Hepatocyte (in vitro differentiated cells): ENCODE data around the gene MINDY4. TPM values are rescaled to one million over a fixed set of nuclear protein-coding genes. Genes with fewer than 3 reads are reported as not detected.

Experiments
- DNase-seq: peaks from one replicate; pipeline ENCODE4 v3.0.0-alpha.2; 2016; ENCODE audit warnings: low spot score
- H2AFZ ChIP-seq: fragments of 200-600 bp; sonication (generic); 2 replicates; pipeline ENCODE4 v1.6.0; 2016; ENCODE audit warnings: antibody characterized with exemption, mild to moderate bottlenecking
- H3K27ac ChIP-seq: fragments of 200-600 bp; sonication (generic); 2 replicates; pipeline ENCODE4 v1.5.1; 2016; ENCODE audit warnings: mild to moderate bottlenecking
- H3K27me3 ChIP-seq: fragments of 200-600 bp; sonication (generic); 2 replicates; pipeline ENCODE4 v1.6.1; 2016
- H3K36me3 ChIP-seq: fragments of 200-600 bp; sonication (generic); replicated peaks from 2 replicates; pipeline ENCODE4 v1.5.1; 2016; ENCODE audit warnings: low read depth; ENCODE audit not compliant: insufficient read depth
- H3K4me1 ChIP-seq: fragments of 200-600 bp; sonication (generic); 2 replicates; pipeline ENCODE4 v1.5.1; 2016; ENCODE audit warnings: mild to moderate bottlenecking, moderate library complexity; ENCODE audit not compliant: insufficient read depth
- H3K4me2 ChIP-seq: fragments of 200-600 bp; sonication (generic); 2 replicates; pipeline ENCODE4 v1.6.0; 2016
- H3K4me3 ChIP-seq: fragments of 200-600 bp; sonication (generic); 2 replicates; pipeline ENCODE4 v1.5.1; 2016; ENCODE audit warnings: mild to moderate bottlenecking
- H3K79me2 ChIP-seq: fragments of 200-600 bp; sonication (generic); 2 replicates; pipeline ENCODE4 v1.6.0; 2017; ENCODE audit warnings: mild to moderate bottlenecking
- H3K9me2 ChIP-seq: fragments of 200-600 bp; sonication (generic); replicated peaks from 2 replicates; pipeline ENCODE4 v1.6.0; 2017; ENCODE audit warnings: mild to moderate bottlenecking; ENCODE audit not compliant: insufficient read depth
- H3K9me3 ChIP-seq: fragments of 200-600 bp; sonication (generic); 2 replicates; pipeline ENCODE4 v1.5.1; 2016; ENCODE audit warnings: low read depth, mild to moderate bottlenecking
- H4K20me1 ChIP-seq: fragments of 200-600 bp; sonication (generic); 2 replicates; pipeline ENCODE4 v1.6.0; 2016; ENCODE audit warnings: mild to moderate bottlenecking; ENCODE audit not compliant: insufficient read depth, poor library complexity, severe bottlenecking
- CTCF ChIP-seq: fragments of 200-600 bp; sonication (generic); IDR thresholded peaks from 2 replicates; pipeline ENCODE4 v1.5.1; 2016; ENCODE audit warnings: antibody characterized with exemption, mild to moderate bottlenecking; ENCODE audit not compliant: poor library complexity
- EZH2 ChIP-seq: fragments of 200-600 bp; sonication (generic); IDR thresholded peaks from 2 replicates; pipeline ENCODE4 v1.6.1; 2016; ENCODE audit warnings: antibody characterized with exemption, mild to moderate bottlenecking, borderline replicate concordance
- EZH2phosphoT487 ChIP-seq: fragments of 200-600 bp; sonication (generic); IDR thresholded peaks from one replicate; pipeline ENCODE4 v1.6.1; 2018; ENCODE audit warnings: antibody characterized with exemption, mild to moderate bottlenecking, low read depth, moderate library complexity; ENCODE audit not compliant: unreplicated experiment, severe bottlenecking
- WGBS: methylation state at CpG from one replicate; pipeline ENCODE4 v1.1.6; 2016; ENCODE audit warnings: low lambda C conversion rate; ENCODE audit errors: missing lambda C conversion rate; 5-methylcytosine and 5-hydroxymethylcytosine counted together
- polyA plus RNA-seq: library from polyadenylated mRNA; unstranded; fragments of >200 nt; fragmentation: Nextera tagmentation; extraction: Ambion mirVana; gene quantifications from 2 replicates; pipeline ENCODE4 v1.2.1, GENCODE V29; 2016
- total RNA-seq: library from RNA; depleted of rRNA; stranded (reverse); fragments of >200 nt; gene quantifications from 2 replicates; pipeline ENCODE4 v1.2.3, GENCODE V29; 2014

Gene MINDY4
- total and polyA plus RNA-seq, 2 experiments from 2014 or later: 4.4 to 6.3 TPM

DNA sequence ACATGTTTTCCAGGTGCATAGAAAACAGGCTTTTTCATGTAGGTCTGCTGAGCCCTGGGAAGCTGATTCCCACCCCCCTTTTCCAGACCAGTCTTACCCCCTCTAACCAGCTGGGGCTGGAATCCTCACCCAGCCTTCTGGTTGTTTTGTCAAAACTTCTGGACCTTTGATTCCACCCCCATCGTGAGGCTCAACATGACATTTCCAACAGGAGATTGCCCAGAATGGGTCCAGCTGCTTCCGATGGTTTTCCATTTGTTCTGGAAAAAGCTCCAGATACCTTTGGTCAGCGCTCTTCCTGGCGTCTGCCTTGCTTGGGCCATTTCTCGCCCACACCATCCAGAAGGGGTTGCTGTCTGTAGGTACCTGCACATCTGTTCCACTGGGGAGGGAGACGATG is 41.5 kb downstream of the MINDY4 start:
- H3K79me2 ChIP-seq: no peaks in the 10 kb centered on the region
- H3K9me3 ChIP-seq: no peaks in the 10 kb centered on the region
- no peaks in the 10 kb centered on the region for H3K27me3 ChIP-seq
- H3K9me2 ChIP-seq: no peaks in the 10 kb centered on the region
- no peak overlapping the region for H3K27ac ChIP-seq
- no peaks in the 10 kb centered on the region for H3K4me1 ChIP-seq
- no peak overlapping the region for H2AFZ ChIP-seq
- TF ChIP-seq CTCF (no peak), EZH2 (no peak), EZH2phosphoT487 (no peak)
- 95% methylated on average over 6 of the region's 6 CpGs for WGBS
- no peak overlapping the region for H3K4me2 ChIP-seq
- H3K36me3 ChIP-seq: no peaks in the 10 kb centered on the region
- no peak for DNase-seq
- H4K20me1 ChIP-seq: no peaks in the 10 kb centered on the region
- H3K4me3 ChIP-seq: no peak overlapping the region

- H4K20me1 ChIP-seq: no peaks in the 10 kb centered on the region
- no peak overlapping the region for H3K4me3 ChIP-seq
- DNase-seq: no peak
- no peaks in the 10 kb centered on the region for H3K27me3 ChIP-seq
- no peak overlapping the region for H3K4me2 ChIP-seq
- no peak overlapping the region for H3K27ac ChIP-seq
- H2AFZ ChIP-seq: no peak overlapping the region
- no peaks in the 10 kb centered on the region for H3K36me3 ChIP-seq
- TF ChIP-seq CTCF: no peak
- TF ChIP-seq EZH2: no peak
- no peak for TF ChIP-seq EZH2phosphoT487
- 90% methylated on average over 4 of the region's 4 CpGs for WGBS
- H3K9me2 ChIP-seq: no peaks in the 10 kb centered on the region
- no peaks in the 10 kb centered on the region for H3K9me3 ChIP-seq
- no peaks in the 10 kb centered on the region for H3K4me1 ChIP-seq
- H3K79me2 ChIP-seq: no peaks in the 10 kb centered on the region
Measured at GRCh38 chr7:30813466-30813865, 42.2 kb downstream of the MINDY4 start.

DNA sequence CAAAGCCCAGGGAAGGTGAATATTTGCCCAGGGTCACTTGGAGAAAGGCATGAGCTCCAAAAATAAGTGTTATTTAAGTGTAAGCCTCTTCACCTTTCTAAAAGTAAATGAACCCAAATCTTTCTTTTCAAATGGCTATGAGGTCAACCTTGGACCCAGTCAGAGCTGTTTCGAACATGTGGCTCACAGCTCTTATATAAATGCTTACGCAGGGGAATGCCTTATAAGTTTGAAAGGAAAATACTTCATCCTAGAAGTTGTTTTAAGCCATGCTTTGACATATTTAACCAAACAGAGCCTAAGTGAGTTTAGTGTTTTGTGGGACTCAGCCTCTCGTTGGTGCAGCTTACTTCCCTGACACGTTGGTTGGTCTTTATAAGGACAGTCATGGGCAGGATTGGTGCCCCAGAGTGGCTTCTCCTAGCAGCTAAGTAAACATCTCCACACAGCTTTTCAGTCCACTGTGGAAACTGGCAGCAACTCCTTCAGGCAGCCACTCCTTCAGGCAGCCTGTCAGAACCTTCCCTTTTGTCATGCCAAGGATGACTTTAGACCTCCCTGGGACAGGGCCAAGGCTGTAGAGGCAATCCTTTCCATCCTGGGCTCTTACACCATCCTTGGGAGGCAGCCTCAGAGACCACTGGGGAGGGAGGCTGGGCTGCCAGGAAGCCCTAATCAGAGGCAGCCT is 43.6 kb downstream of the MINDY4 start:
- Histone ChIP-seq H3K4me1 (no peaks in the 10 kb centered on the region), H2AFZ (no peak overlapping the region), H3K9me2 (no peaks in the 10 kb centered on the region), H3K9me3 (no peaks in the 10 kb centered on the region), H3K27ac (no peak overlapping the region), H3K36me3 (no peaks in the 10 kb centered on the region), H3K4me2 (no peak overlapping the region), H3K4me3 (no peak overlapping the region), H3K79me2 (no peaks in the 10 kb centered on the region), H4K20me1 (no peaks in the 10 kb centered on the region), H3K27me3 (no peaks in the 10 kb centered on the region)
- TF ChIP-seq EZH2phosphoT487: no peak
- TF ChIP-seq CTCF: no peak
- no peak for TF ChIP-seq EZH2
- DNase-seq: no peak
- WGBS: 90% methylated on average over 4 of the region's 4 CpGs
